Breast epithelium (tissue), 3 donors: ENCODE measurements around the gene FAT1.

ENCODE experiments used
- POLR2A ChIP-seq: fragments of 450-650 bp; IDR thresholded peaks from one replicate; pipeline ENCODE4 v1.6.1; 2016; ENCODE audit warnings: antibody characterized with exemption, mild to moderate bottlenecking, moderate library complexity
- POLR2AphosphoS5 ChIP-seq, 3 donors: sonication (generic); formaldehyde crosslinking; IDR thresholded peaks; one replicate each; pipeline ENCODE4 v1.6.1; 2017; ENCODE audit warnings: antibody characterized with exemption in 3 of 3

- TF ChIP-seq POLR2AphosphoS5 (IDR thresholded peaks at IDR 0.05) (no peak), POLR2A (no peak)
Observed at GRCh38 chr4:186643501-186644310, 80.0 kb downstream of the FAT1 start.
